IPS DF 4.7 (cell line): Measurements from ENCODE around the gene TSKS.

Experiments
- DNase-seq: peaks from one replicate; pipeline ENCODE4 v3.0.0-alpha.2; 2013; ENCODE audit warnings: low spot score; ENCODE audit errors: extremely low read depth

Gene TSKS

DNA sequence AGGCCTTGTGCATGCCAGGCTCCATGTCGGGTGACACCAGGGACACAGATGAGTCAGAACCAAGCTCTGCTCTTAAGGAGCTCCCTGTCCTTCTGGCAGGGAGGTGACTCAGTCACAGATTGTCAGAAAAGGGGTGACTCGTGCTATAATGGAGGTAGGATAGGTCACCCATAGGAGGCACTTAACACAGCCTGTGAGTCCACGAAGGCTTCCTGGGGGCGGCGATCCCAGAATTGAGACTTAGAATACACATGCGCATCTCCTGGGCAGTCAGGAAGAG is 30.4 kb upstream of the TSKS start:
- no peak for DNase-seq

GRCh38 chr19:49792829-49793560 is 29.9 kb upstream of the TSKS start:
- no peak for DNase-seq

- DNase-seq, result no peak
These were observed 28.8 kb upstream of the TSKS start for GRCh38 chr19:49791776-49792445.

DNA sequence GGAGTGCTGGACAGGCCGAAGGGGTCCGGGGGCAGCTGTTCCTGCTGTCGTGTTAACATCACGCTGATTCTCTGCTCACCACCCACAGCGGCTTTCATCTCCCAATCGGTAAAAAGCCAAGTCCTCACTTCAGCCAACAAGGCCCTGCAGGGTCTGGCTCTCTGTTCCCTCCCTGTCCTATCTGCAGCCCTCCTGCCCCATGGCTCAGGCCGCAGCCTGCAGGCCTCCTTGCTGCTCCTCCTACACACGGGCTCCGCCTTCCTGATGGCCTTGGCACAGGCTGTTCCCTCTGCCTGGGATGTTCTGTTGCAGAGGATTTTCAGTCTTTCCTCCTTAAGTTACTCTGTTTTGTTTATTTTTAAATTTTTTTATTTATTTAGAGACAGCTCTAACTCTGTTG is 27.8 kb upstream of the TSKS start:
- DNase-seq, result no peak

- no peak for DNase-seq
These were observed 25.8 kb upstream of the TSKS start for GRCh38 chr19:49788857-49789256.

GRCh38 chr19:49787746-49788145 is 24.6 kb upstream of the TSKS start:
- DNase-seq, result no peak

DNA sequence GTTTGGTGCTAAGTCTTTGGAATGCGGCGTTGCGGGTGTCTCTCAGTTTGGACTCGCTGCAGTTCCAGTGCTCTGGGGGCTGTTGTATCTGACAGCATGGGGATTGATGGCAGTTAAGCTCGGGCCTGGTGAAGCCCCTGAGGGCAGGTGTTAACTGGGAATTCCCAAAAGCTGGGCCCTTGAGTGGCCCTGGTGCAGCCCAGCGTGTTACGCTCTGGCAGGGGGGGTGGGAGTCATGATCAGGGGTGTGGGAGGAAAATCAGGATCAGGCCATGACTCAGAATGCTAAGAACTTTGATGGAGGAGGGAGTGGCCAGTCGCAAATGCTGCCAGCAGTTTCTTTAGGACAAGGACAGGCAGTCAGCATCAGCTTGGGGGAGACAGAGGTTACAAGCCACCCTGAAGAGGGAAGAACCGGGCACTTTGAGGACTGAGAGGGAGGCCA is 23.3 kb upstream of the TSKS start:
- no peak for DNase-seq

- DNase-seq, result no peak
These were observed 19.4 kb upstream of the TSKS start for GRCh38 chr19:49782515-49782914.

DNA sequence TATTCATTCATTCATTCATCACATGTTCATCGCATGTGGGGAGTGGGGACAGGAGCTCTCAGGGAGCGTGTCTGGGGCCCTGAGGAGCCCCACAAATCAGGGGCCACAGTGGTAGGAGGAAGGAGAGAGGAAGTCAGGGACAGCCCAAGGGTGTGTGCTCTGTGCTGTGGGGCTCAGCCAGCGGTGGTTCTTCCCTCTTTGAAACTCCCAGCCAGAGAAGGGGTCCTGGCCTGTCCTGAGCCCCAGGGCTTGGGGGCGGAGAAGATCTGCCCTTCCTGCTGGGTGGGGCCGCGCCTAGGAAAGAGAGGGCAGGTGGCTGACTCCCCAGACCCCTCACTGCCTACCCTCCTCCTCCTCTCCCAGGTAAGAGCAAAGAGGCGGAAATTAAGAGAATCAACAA is 18.3 kb upstream of the TSKS start:
- DNase-seq, result no peak

DNA sequence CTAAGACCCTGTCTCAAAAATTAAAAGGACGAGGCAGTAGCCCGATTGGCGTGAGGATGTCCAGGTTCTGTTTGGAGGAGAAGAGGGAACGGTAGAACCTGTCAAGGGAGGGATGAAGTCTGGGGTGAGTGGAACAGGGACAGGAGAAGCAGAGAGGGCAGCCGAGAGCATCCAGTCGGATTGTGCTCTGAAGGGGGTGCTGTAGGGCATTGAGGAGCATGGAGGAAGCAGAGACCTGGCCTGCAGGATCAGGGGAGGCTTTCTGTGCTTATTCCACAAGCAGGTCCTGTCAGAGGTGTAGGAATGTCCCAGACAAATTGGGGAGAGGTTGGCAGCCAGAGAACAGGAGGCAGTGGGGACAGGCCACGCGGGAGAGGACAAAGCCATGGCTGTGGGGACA is 17.8 kb upstream of the TSKS start:
- DNase-seq, result no peak

DNA sequence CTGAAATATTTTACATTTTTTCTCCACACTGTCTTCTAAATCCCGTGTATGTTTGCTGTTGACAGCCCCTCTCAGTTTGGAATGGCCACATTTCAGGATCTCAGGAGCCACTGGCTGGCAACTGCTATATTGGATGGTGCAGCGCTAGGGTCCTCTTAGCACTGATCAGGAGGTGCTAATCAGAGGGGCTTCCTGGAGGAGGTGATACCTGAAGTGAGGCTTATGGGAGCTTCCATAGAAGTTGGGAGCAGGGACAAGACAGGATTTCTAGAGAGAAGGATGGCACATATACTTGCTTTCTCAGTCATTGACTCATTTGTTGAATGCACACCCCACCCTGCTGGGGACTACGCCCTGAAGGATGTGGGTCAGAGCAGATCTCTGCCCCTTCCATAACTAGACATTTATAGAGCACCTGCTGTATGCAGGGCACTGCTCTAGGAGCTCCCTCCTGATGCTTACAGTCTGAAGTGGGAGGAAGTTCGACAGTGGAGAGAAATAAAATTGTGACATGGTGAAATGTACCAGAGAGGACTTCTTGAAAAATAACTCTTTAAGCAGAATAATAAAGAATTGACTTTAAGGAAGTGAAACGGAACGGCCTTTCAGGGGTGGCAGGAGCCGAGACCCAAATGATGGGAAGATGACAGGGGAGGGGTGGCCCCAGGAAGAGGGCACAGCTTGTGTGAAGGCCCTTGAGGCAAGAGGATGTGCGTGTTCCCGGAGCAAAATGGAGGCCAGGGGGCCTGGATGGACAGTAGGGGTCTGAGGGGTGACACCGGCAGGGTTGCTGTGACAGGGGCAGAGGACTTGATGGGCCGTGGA is 16.8 kb upstream of the TSKS start:
- DNase-seq, result no peak

- DNase-seq, result no peak
These were observed 13.3 kb upstream of the TSKS start for GRCh38 chr19:49776371-49776764.

DNA sequence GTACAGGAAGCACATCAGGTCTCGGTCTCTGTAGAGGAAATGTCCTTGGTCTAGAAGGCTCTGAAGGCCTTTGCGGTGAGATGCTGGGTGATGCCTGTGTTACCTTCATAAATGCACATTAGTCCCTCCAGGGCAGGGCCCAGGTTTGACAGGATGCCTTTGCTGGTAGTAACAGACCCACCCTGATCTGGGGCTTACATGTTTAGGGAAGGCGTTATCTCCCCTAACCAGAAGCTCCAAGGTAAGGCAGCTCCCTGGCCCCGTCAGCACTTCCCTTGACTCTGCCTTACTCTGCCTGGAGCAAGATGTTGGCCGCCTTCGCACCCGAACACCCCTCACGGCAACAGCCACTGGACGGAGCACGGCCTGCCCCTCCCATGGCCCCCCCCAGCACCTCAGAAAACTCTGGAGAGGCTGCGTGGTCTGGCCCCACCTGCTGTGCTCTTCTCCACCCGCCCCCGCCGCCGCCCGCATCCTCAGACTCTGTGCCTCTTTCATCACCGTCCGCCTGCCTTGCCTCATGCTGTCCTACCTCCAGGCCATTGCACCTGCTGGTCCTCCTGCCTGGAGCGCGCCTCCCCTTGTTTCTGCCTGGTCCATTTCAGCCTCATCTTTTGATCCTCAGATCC is 12.8 kb upstream of the TSKS start:
- no peak for DNase-seq

DNA sequence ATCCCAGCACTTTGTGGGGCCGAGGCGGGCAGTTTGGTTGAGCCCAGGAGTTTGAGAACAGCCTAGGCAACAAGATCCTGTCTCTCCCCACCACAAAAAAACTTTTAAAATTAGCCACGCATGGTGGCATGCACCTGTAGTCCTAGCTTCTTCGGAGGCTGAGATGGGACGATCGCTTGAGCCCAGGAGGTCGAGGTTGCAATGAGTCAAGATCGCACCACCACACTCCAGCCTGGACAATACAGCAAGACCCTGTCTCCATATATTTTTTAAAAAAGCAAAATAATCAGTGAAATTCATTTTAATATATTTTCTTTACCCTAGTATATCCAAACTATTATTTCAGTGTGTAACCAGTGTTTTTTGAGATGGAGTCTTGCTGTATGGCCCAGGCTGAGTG is 11.9 kb upstream of the TSKS start:
- no peak for DNase-seq

DNA sequence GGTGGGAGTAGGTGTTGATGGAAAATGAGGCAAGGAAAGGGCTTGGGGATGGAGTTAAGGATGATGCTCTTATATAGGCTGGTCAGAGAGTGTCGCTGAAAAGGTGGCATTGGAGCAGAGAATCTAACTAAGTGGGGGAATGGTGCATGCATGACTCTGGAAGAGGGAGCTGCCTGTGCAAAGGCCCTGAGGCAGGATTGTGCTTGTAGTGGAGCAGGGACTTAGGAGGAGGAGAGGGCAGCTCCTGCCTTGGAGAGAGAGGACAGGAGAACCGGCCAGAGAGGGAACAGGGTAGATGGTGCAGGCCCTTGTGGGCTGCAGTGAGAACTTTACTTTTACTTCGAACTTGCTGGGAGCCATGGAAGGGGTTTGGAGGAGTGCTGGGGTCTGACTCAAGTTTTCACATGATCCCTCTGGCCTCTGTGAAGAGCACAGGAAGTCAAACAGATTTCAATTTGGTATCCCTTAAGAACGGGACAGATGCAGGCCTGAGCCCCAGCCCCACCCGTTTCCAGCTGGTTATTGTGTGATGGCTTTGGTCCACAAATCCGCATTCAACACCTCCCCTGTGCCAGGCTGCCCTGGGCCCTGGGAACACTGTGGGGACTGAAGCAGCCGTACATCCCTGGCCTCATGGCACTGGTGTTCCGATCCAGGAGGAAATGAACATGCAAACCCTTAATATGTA is 10.7 kb upstream of the TSKS start:
- no peak for DNase-seq

DNA sequence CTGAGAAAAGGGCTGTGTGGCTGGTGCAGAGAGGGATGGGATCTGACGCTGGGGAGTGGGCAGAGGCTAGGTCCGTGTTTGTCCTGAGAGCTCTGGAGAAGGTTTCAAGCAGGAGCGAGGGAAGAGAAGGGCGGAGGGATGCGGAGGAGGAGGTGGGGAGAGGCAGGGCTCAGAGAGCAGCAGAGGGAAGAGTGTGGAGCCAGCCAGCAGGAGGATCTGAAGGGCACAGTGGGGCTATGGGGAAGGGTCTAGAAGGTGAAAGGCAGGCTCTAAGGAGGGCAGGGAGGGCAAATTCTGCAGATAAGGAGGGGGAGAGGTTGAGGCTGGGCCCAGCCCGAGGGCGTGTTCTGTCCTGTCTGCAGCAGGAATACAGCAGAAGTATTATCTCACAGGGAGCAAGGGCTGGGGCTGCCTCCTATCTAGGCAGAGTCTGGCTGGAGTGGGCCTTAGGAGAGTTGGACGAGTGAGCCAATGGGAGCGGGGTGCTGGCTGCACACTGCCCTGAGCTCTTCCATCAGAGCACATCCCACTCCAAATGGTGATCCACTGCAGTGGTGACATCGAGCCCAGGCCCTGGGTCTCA is 9.8 kb upstream of the TSKS start:
- no peak for DNase-seq

DNA sequence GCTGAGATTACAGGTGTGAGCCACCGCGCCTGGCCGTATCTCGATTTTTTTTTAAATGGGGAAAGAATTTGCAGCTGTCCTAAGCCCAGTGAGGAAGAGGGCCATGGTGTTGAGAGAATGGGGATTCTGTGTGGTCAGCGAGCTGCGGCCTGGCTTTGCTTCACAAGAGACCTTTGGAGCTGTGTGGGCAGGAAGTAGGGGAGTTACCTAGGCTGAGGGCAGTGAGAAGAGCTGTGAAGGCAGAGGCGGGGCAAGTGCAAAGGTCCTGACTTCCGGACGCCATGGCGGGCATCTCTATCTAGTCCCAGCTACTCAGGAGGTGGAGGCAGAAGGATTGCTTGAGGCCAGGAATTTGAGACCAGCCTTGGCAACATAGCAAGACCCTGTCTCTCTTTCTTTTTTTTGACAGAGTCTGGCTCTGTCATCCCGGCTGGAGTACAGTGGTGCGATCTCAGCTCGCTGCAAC is 8.6 kb upstream of the TSKS start:
- DNase-seq, result no peak

DNA sequence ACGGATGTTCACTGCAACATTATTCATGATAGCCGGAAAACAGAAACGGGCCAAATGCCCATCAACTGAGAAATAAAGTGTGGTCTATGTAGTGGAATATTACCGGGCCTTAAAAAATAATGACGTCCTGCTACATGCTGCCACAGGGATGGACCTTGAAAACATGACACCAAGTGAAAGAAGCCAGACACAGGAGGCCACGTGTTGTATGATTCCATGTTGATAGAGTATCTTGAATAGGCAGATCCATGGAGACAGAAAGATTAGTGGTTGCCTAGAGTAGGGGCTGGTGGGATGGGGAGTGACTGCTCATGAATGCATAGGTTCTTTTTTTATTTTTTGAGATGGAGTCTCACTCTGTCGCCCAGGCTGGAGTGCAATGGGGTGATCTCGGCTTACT is 7.4 kb upstream of the TSKS start:
- no peak for DNase-seq

DNA sequence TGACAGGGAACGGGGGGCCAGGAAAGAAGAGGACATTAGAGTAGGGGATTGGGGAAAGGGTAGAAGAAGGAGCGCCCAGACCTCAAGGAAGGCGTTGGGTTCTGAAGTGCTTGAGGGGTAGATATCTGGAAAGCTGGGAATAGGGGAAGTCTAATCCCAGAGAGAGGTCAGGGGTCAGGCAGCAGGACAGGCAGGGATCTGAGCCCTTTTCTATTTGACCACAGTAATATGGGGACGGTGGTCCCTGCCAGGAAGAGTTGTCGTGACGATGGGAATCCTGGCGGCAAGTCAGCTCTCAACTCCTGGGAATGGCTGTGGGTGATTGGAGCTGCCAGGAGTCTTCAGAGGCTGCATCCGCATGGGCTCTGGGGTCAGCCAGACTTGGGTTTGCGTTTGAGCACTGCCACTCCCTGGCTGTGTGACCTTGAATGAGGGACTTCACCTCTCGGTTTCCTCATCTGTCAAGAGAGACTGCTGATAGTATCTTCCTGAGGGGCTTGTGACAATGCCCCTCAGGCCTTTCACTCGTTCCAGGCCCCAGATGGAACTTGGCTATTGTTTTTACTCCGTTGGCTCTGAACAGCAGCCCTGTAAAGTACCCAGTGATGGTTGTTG is 5.0 kb upstream of the TSKS start:
- no peak for DNase-seq

DNA sequence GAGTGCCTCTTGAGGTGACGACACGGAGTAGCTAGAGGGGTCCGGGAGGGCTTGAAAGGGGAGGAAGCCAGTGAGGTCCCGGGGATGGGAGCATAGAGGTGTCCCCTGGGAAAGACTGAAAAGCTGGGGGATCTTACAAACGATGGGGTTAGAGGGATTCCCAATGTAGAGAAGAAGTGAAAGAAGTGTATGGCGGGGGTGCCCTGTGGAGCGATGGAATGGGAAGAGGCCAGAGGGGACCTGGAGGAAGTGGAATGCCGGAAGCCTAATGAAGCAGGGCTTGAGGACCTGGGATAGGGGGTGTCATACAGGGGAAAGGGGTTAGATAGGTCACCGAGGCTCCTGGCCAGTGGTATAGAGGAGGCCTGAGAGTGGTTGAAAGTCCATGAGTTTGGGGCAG is 4.3 kb upstream of the TSKS start:
- no peak for DNase-seq

- DNase-seq, result no peak
These were observed 3.8 kb upstream of the TSKS start, which contains the start of gene AP2A1 for GRCh38 chr19:49766930-49767299. Gene AP2A1 (plus strand): TSS chr19:49767001. CDS start chr19:49767134, 133 bp downstream.
